ENCODE results near the gene TSPAN14.
A peak's percentile ranks its signal among the peaks of the same experiment; 100 is the strongest.

TSPAN14 gene

DNA sequence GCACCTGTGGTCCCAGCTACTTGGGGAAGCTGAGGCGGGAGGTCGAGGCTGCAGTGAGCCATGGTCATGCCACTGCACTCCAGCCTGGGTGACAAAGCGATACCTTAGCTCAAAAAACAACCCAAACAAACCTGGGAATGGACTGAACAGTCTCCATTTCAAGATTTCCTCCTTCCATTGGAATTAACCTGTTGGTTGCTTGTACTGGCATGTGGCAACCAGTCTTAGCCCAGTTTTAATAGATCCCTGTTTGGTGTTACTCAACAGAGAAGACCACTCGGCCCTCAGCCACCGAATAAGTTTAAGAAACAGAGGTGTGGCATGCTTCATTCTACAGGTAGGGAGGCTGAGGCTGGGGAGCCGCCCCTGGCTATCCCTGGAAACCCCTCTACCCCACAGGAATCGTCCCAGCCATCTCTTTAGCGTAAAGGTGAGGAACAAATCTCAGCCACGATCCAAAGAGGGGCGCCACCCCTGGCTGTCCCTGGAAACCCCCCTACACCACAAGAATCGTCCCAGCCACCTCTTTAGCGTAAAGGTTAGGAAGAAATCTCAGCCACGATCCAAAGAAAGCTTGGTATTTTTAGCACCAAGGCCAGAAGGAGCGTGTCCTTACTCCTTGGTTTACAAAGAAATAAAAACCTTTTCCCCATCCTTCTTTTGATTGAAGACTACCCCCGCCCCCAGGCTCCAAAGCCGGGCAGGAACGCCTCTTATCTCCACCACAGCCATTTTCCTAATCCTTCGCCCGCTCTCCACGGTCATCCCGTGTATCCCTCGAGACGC, 861 bp upstream of the TSPAN14 start:
- no peak for DNase-seq (ENCODE audit: low read depth, low spot score)
- peak overlapping the region; percentile 99 for H3K27ac ChIP-seq

DNA sequence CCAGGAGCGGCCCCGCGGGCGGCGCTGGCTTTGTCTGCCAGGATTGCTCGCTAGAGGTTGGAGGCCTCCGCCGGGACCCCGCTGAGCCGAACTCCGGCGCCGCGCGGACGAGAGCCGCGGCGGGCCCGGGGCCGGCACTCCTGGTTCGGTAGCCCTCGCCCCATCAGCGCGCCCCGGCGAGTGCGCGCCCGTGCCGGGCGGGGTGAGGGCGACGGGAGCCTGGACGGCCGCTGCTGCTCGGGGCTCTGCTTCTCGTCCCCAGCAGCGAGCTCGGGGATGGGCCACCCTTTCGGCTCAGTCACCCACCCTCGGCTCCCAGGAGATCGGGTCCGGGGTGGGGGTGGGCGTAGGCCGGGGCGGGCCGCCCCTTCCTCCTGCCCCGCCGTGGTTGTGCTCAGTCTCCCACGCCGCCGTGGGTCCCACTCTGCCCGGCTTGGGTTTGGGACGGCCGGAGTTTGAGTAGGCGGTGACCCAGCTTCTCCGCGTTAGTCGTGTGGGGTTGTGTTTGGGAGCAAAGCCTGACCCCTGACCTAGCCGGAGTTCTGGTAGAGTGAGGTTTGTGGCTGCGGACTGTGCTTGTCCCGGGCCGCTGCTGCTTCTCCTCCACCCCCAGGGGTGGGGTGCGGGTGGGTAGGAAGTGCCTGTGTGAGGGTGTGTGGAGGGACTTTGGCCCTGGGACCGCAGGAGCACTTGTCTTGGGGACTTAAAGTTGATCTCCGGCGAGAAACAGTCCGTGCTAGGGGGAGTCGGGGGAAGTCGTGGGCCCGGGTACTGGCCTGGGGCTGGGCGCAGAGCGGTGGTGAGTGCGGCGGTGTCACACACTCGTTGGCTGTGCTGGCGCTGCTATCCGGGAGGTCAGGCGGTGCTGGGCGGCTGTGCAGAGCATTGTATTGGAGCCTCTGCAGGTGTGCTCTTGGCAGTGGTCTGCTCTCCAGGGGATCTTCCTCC, 677 bp downstream of the TSPAN14 start:
- peak overlapping the region; percentile 99 for H3K27ac ChIP-seq
- DNase-seq (ENCODE audit: low read depth, low spot score): no peak

DNA sequence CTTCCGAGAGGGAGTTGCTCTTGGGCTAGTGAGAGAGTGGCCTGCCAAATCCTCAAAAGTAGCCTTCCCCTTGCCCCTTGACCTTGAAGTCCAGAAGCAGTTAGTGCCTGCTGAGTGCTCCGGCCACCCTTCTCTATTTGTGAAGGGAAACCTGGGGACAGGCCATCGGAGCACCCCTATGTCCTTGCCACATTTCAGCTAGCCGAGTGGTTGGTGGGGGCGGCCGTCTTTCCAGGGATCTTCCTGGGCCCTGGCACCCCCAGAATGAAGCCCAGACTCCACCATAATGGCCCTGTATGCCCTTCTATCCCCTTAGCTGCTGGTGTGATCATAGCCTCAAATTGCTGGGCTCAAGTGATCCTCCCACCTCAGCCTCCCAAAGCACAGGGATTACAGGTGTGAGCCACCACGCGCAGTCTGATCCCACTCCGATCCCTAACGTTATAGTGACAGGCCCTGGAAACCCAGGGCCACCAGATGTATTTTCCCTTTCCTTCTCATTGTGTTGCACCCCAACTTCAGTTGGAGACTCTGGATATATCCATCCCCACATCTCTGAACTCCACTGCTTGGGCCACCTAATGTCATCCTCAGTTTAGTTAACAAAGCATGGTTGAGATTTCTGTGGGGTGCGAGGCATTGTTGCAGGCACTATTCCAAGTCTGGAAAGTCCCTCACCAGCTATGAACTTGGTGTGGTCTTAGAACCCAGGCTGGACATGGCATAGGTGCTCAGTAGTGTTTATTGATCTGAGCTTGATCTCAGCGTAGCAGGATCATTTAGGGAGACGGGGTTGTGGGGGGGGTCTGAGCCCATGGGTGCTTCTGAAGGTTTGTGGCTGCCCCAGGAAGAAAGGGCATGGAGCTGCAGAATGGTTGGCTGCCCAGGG, 1.6 kb downstream of the TSPAN14 start:
- no peak for DNase-seq (ENCODE audit: low read depth, low spot score)
- peak overlapping the region; percentile 99 for H3K27ac ChIP-seq

DNA sequence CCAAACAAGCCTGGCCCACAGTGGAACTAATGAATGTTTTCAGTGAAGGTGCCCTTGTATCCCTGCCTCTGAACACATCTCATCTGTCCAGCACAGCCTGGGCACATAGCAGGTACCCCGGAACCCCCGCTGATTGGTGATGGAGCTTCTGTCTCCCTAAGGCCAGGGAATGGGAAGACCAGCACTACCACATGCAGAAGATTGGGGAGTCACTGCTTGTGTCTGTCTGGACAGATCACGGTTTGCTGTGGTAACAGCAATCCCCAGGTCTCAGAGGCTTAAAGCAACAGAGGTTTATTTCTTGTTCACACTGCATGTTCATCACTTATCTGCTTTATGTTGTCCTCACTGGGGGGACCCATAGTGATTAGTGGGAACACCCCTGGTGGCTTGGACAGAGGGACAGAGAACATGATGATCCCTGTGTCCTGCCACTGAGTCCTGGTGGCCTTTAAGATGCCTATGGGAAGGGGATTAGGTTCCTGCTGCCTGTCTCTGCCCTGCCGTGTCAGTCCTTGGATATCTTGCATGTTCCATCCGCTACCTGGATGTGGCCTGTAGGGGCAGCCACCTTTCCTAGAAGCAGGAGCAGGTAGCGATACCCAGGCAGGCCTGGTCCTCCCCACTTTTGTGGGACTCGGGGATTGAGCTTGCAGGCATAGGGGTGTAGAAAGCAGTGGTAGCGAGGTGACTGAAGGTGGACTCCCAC, 3.6 kb downstream of the TSPAN14 start:
- DNase-seq (ENCODE audit: low read depth, low spot score): no peak
- H3K27ac ChIP-seq: peak overlapping the region; percentile 99

DNA sequence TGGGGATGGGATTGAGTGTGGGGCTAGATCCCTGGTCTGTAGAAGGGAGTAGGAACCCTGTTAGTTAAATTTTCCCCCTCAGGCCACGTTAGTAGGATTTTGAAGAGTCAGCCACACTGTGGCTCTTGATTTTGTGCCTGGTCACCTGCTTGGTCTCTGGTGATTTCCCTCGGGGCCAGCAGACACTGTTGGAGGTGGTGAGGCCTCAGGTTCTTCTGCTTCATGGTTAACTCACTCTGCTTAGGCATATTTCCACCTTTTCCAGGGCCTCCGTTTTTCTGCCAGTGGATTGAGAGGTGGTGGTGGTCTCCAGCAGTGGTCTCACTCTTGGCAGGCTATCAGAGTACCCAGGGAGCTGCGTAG, 4.1 kb downstream of the TSPAN14 start:
- H3K27ac ChIP-seq: peak overlapping the region; percentile 99
- no peak for DNase-seq (ENCODE audit: low read depth, low spot score)

DNA sequence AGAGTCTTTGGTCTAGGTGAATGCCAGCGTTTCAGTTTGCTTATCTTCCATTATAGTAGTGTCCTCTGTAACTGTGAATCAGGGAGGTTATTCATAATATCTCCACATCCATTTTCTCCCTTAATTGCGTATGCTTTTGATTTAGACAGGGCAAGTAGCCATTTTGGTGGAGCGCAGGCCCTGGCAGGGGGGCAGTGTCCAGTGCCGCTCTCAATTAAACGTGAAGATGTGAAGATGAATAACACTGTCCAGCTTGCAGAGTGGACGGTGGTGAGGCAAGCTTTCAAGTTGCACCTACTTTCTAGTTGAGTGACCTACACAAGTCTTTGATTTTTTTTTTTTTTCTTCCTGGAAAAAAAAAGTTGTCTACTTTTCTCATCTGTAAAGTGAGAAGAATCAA, 4.5 kb downstream of the TSPAN14 start:
- peak overlapping the region; percentile 99 for H3K27ac ChIP-seq
- no peak for DNase-seq (ENCODE audit: low read depth, low spot score)

DNA sequence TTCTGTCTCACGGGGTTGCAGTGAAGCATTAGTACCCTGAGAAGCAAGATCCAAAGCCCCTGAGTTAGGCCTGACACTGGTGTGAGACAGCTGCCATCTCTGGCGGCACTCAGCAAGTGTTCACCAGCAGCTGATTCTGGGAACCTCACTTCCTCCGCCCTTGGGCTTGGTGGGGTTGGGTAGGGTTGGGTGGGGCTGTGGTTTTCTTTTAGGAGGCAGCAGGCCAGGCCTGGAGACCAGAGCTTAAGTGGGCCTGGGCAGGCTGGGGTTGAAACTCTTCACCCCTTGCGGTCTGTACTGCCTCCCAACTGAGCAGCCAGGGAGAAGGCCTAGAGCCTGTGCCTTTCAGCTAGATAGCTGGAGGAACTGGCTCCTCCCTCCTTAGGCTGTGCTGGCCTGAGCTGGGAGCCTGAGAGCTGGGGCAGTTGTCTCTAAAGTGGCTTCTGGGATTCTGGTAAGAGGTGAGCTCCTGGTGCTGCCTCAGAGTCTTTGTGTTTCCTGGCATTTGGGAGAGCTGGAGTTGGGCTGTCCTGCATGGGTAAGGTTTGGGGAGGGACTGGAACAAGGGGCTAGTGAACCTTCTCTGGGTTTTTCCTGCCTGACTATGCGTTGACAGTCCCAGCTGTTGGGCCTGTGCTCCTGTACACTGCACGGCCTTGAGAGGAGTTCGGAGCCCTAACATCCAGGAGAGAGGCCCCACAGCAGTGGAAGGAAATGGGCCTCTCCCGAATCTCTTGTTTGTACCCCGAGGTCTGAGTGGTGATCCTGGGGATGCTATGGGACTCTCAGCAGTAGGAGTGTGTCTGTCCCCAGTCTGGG, 5.1 kb downstream of the TSPAN14 start:
- DNase-seq (ENCODE audit: low read depth, low spot score): no peak
- H3K27ac ChIP-seq: peak overlapping the region; percentile 99

DNA sequence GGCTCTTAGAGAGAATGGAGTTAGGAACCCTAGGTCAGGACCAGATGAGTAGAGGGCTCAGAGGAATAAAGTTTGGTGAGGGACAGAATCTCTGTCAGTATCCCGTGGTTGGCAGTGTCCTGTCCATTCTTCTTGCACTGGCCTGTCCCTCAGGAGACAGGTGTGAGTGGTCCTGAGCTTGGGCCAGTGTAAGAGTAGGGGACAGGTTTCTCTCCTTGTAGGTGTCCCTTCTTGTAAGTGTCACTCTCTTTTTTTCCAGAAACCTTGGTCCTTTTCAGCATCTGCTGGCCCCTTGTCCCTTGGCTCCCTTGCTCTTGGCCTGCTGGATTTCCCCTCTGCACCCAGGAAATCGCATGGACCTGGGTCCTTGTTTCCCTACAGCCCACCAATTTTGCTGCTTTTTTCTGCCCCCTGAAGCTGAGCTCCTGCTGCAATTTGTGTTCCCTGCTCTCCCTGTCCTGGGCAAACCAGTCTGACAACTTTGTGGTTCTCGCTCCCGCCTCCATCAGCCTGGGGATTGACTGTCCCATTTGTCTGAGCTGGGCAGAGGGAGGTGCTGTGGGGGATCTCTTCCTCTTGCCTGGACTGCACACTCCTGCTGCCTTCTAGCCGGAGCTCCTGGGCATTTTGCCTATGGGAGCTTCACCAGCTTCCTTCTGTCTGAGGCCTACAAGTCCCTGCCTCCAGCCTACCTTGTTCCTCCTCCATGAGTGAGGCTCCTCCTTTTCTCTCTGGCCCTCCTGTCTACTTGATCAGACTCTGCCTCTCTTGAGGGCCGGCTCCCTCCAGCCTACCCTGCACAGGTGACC, 6.5 kb downstream of the TSPAN14 start:
- H3K27ac ChIP-seq: peak overlapping the region; percentile 99
- DNase-seq (ENCODE audit: low read depth, low spot score): peak; percentile 86

DNA sequence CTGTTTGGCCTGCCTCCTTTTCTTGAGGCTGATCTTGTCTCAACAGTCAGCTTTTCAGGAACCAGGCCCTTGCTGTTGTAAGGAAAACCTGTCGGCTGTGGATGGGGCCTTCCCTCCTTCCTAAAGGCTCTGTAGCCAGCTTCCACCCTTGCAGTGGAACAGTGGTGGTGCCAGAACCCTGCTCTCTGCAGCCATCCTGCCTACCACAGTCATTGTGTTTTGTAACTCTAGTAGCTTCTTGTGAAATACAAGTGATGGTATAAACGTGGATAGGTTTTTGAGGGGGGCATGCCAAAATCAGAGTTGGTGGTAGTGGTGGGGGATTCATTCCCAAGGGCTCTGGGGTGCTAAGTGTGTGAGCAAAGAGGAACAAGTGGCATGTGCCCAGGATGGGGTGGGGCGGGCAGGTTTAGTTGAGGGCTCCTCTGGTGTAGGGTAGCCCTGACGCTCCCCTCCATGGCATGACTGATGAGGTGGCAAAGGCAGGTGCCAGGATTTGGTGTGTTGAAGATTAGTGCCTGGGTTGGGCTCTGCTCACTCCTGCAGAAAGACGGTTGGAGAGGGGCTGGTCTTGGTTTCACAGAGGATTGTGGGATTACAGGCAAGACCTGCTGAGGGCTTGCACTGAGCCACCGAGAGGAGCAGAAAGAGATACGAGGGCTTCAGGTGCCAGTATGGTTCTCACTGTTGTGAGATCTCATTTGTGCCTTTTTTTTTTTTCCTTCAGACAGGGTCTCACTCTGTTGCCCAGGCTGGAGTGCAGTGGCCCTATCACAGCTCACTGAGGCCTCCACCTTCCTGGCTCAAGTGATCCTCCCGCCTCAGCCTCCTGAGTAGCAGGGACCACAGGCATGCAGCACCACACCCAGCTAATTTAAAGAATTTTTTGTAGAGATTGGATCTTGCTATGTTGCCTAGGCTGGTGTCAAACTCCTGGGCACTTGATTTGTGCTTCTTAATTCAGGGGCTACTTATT, 7.4 kb downstream of the TSPAN14 start:
- DNase-seq (ENCODE audit: low read depth, low spot score): no peak
- H3K27ac ChIP-seq: peak overlapping the region; percentile 99

DNA sequence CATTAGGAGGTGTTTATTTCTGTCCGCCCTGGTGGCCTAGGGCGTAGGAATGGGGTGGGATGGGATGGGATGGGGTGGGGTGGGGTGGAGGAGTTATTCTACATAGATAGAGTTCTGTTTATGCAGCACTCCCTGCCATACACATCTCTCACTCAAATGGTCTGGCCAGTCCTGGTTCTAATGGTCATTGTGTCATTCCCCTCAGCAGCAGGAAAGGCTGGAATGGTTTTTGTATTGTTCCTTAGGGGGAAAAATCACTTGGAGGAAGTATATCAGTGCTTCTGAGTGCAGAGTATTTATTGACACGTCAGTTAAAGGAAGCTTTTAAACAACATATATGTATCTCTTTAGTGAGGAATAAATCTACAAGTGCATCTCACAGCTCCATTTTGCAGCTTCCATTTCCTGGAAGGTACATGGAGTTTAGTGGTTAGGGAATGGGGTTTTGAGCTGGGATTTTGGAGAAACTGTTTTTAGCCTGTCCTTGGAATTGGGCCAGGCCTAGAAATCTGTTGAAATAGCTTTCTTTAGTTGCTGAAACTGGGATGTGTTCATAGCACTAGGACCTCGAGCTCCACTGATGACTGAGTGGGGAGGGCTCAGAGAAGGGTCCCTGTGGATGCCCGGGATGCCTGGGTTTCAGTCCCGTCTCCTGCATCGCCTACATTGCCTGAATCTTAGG, 8.3 kb downstream of the TSPAN14 start:
- H3K27ac ChIP-seq: peak overlapping the region; percentile 99
- no peak for DNase-seq (ENCODE audit: low read depth, low spot score)

DNA sequence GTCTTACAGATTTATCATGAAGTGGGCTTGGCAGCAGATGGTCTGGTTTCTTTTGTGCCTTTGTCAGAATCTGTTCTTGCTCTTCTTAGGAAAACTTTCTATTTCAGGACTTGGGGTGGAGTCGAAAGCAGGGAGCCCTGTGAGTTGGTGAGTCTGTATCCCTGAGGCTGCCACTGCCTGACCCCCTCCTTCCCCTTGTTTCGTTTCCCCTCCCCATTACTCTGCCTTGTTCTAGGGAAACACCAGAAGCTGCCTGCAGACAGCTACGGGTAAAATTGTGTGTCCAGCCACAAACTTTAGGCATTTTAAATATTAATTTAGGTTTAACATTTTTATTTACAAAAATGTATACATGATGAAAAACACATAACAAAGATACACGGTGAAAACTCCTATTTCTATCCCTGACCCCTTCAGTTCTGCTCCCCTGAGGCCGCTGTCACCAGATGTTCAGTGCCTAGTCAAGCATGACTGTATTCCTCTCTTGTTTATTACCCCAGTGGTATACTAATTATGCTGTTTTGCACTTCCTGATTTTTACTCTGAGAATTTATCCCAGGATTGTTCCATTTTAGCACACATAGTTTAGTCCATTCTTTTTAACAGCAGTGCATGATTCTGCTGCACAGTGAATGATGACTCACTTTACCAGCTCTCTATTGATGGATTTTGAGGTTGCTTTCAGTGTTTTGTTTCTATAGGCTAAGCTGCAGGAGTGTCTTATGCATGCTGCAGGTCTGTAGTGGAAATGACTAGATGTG, 9.1 kb downstream of the TSPAN14 start:
- peak overlapping the region; percentile 99 for H3K27ac ChIP-seq
- DNase-seq (ENCODE audit: low read depth, low spot score): no peak

DNA sequence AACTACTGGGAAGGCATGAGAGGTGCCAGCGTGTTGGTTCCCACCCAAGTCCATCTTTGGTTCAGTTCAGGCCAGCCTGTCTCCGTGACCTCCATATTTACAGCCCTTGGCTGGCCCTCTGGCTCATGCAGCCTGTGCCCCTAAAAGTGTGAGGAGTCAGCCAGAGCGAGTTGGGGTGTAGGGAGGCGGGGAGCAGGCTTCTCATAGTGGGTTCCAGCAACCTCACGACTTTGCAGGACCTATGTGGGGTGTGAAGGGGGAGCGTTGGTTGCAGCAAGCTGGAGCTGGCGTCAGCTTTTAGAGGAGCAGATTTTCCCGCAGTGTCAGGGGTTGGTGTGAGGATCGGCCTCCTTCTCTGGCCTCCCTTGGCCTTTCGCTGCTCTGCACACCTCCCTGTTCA, 9.8 kb downstream of the TSPAN14 start:
- peak overlapping the region; percentile 99 for H3K27ac ChIP-seq
- DNase-seq (ENCODE audit: low read depth, low spot score): no peak

DNA sequence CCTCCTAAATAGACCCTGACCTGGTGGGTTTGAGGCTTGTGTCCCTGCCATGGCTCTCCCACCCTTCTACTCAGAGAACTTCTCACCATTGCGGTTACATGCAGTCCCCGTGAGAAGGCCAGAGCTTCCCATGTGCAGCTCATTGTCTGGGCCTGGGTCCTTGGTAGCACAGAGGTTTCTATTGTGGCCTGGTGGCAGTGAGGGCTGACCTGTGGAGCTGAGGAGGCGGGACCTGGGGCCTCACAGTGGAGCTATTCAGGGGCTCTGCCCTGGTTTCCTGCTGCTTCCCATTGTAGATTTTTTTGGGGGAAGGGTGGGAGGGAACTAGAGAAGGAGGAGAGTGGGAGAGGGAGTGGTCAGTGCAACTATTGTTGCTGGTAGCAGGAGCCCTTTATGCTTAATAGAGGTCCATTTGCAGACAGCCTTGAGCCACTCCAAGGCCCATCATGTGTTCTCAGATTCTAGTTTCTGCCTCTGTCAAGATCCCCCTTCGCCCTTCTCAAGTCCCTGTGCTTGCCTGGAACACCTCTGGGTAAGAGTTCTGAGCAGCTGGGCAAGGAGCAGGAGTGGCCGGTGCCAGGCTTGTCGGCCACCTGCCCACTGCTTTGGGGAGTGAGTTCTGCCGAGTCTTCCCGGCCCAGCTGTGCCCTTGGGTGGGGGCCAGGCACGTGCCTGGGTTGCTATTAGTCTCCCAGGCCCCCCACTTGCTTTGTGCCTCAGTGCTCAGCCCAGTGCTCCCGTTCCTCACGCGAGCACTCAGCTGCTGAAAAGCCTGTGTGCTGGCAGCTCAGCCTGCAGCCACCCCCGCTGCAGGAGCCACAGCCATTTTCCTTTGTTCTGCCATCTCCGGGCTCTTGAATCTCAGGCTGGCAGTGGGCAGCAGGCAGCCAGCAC, 10.7 kb downstream of the TSPAN14 start:
- H3K27ac ChIP-seq: peak overlapping the region; percentile 99
- no peak for DNase-seq (ENCODE audit: low read depth, low spot score)

DNA sequence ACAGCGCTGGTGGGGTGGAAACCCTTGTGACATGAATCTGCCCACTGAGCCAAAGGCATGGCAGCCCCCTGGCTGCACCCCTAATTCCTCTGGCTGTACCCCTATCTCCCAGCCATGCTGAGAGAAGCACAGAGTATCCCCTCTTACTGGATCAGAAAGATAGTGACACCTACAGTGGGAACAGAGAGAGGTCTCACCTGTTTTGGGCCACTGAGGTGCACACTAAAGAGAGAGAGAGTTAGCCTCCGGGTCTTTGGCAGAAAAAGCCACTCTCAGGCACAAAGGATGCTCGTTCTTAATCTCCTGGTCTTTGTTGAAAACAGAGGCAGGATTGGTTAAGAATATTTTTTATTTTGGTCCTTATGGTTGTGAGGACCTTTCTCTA, 11.3 kb downstream of the TSPAN14 start:
- peak overlapping the region; percentile 99 for H3K27ac ChIP-seq
- no peak for DNase-seq (ENCODE audit: low read depth, low spot score)

All from epithelial cell of prostate (primary cell).